ENCODE measurements around the gene MYH1.

MYH1 gene

GRCh38 chr17:10521949-10522348 lies 3.6 kb upstream of the MYH1 start:
- no peaks in the 10 kb centered on the region for H3K36me3 ChIP-seq (replicated peaks; ENCODE audit: low read depth, low read length)
- no peak overlapping the region for H3K4me2 ChIP-seq (ENCODE audit: low read length)
- H3K9ac ChIP-seq (ENCODE audit: low read length), result no peak overlapping the region
- TF ChIP-seq EZH2phosphoT487 (IDR thresholded peaks at IDR 0.05; ENCODE audit: low read depth), result no peak
- no peak for TF ChIP-seq CTCF (IDR thresholded peaks at IDR 0.05; ENCODE audit: low read depth, low read length)
- H2AFZ ChIP-seq (ENCODE audit: low read depth, low read length), result no peak overlapping the region
- H3K4me3 ChIP-seq (ENCODE audit: low read length), result no peak overlapping the region
- H3K9me3 ChIP-seq (ENCODE audit: insufficient read depth, low read length), result no peaks in the 10 kb centered on the region
- H3K4me1 ChIP-seq (ENCODE audit: low read length), result no peaks in the 10 kb centered on the region
- H4K20me1 ChIP-seq (ENCODE audit: insufficient read depth, low read length), result no peaks in the 10 kb centered on the region
- no peaks in the 10 kb centered on the region for H3K27me3 ChIP-seq (ENCODE audit: low read depth, low read length)
- H3K27ac ChIP-seq (ENCODE audit: low read length), result no peak overlapping the region
- H3K79me2 ChIP-seq (ENCODE audit: low read length), result no peaks in the 10 kb centered on the region

- H4K20me1 ChIP-seq (ENCODE audit: insufficient read depth, low read length), result no peaks in the 10 kb centered on the region
- no peak overlapping the region for H3K4me2 ChIP-seq (ENCODE audit: low read length)
Observed at GRCh38 chr17:10516638-10517037, 1.7 kb downstream of the MYH1 start.

GRCh38 chr17:10516065-10516464 lies 2.3 kb downstream of the MYH1 start:
- TF ChIP-seq CTCF (IDR thresholded peaks at IDR 0.05; ENCODE audit: low read depth, low read length) (no peak), EZH2phosphoT487 (IDR thresholded peaks at IDR 0.05; ENCODE audit: low read depth) (no peak)
- H3K27me3 ChIP-seq (ENCODE audit: low read depth, low read length), result no peaks in the 10 kb centered on the region
- no peak overlapping the region for H3K9ac ChIP-seq (ENCODE audit: low read length)
- no peak overlapping the region for H2AFZ ChIP-seq (ENCODE audit: low read depth, low read length)
- H3K36me3 ChIP-seq (replicated peaks; ENCODE audit: low read depth, low read length), result no peaks in the 10 kb centered on the region
- no peaks in the 10 kb centered on the region for H3K4me1 ChIP-seq (ENCODE audit: low read length)
- no peaks in the 10 kb centered on the region for H3K79me2 ChIP-seq (ENCODE audit: low read length)
- H3K4me3 ChIP-seq (ENCODE audit: low read length), result no peak overlapping the region
- no peaks in the 10 kb centered on the region for H4K20me1 ChIP-seq (ENCODE audit: insufficient read depth, low read length)
- no peaks in the 10 kb centered on the region for H3K9me3 ChIP-seq (ENCODE audit: insufficient read depth, low read length)
- H3K4me2 ChIP-seq (ENCODE audit: low read length), result no peak overlapping the region
- no peak overlapping the region for H3K27ac ChIP-seq (ENCODE audit: low read length)

More at GRCh38 chr17:10516638-10517037, 1.7 kb downstream of the MYH1 start:
- Histone ChIP-seq H2AFZ (ENCODE audit: low read depth, low read length) (no peak overlapping the region), H3K79me2 (ENCODE audit: low read length) (no peaks in the 10 kb centered on the region), H3K9me3 (ENCODE audit: insufficient read depth, low read length) (no peaks in the 10 kb centered on the region), H3K36me3 (replicated peaks; ENCODE audit: low read depth, low read length) (no peaks in the 10 kb centered on the region), H3K27ac (ENCODE audit: low read length) (no peak overlapping the region), H3K9ac (ENCODE audit: low read length) (no peak overlapping the region), H3K4me3 (ENCODE audit: low read length) (no peak overlapping the region), H3K4me1 (ENCODE audit: low read length) (no peaks in the 10 kb centered on the region), H3K27me3 (ENCODE audit: low read depth, low read length) (no peaks in the 10 kb centered on the region)
- TF ChIP-seq EZH2phosphoT487 (IDR thresholded peaks at IDR 0.05; ENCODE audit: low read depth) (no peak), CTCF (IDR thresholded peaks at IDR 0.05; ENCODE audit: low read depth, low read length) (no peak)

GRCh38 chr17:10513299-10514067 lies 4.9 kb downstream of the MYH1 start:
- Histone ChIP-seq H3K9me3 (ENCODE audit: insufficient read depth, low read length) (no peaks in the 10 kb centered on the region), H3K27me3 (ENCODE audit: low read depth, low read length) (no peaks in the 10 kb centered on the region), H2AFZ (ENCODE audit: low read depth, low read length) (no peak overlapping the region), H3K9ac (ENCODE audit: low read length) (no peak overlapping the region), H3K4me2 (ENCODE audit: low read length) (no peak overlapping the region), H3K36me3 (replicated peaks; ENCODE audit: low read depth, low read length) (no peaks in the 10 kb centered on the region), H3K4me3 (ENCODE audit: low read length) (no peak overlapping the region), H3K79me2 (ENCODE audit: low read length) (no peaks in the 10 kb centered on the region), H4K20me1 (ENCODE audit: insufficient read depth, low read length) (no peaks in the 10 kb centered on the region), H3K4me1 (ENCODE audit: low read length) (no peaks in the 10 kb centered on the region), H3K27ac (ENCODE audit: low read length) (no peak overlapping the region)
- no peak for TF ChIP-seq CTCF (IDR thresholded peaks at IDR 0.05; ENCODE audit: low read depth, low read length)
- no peak for TF ChIP-seq EZH2phosphoT487 (IDR thresholded peaks at IDR 0.05; ENCODE audit: low read depth)
